SK-N-SH (cell line): ENCODE measurements around the gene AGGF1. TPM values are rescaled to one million over a fixed set of nuclear protein-coding genes. Genes with fewer than 3 reads are reported as not detected.

ENCODE experiments used
- CTCF ChIA-PET: fragments of 300-600, 350-600 bp; formaldehyde crosslinking; extraction: SDS; loops from one replicate; lab custom pipeline; 2021; lab: Yijun Ruan, JAX
- POLR2A ChIA-PET: fragments of 350-600 bp; sonication (Branson Sonifier 250); formaldehyde crosslinking; extraction: SDS; loops from one replicate; lab custom pipeline; 2020; ENCODE audit warnings: antibody characterized with exemption, inconsistent platforms; lab: Yijun Ruan, JAX
- DNase-seq: peaks from one replicate; pipeline ENCODE4 v3.0.0; 2012
- H2AFZ ChIP-seq: fragments of 200-600 bp; sonication (generic); 2 replicates; pipeline ENCODE4 v1.8.1; 2016; ENCODE audit warnings: antibody characterized with exemption, mild to moderate bottlenecking, low read depth
- H3F3A ChIP-seq: fragments of 200-600 bp; sonication (generic); replicated peaks from 2 replicates; pipeline ENCODE3; 2016; ENCODE audit warnings: antibody characterized with exemption, mild to moderate bottlenecking; ENCODE audit not compliant: insufficient read depth
- H3K27ac ChIP-seq, 2 experiments: fragments of 200-500 bp in 1 of 2; fragments of 200-600 bp in 1 of 2; sonication (Bioruptor generic) in 1 of 2; sonication (generic), shearing (Covaris generic) in 1 of 2; 2 replicates each; pipeline versions ENCODE4 v1.5.1 to v1.6.1; 2014 to 2016; ENCODE audit warnings: low read depth in 2 of 2, inconsistent platforms in 1 of 2, low read length in 1 of 2, mild to moderate bottlenecking in 1 of 2, mixed read lengths in 1 of 2
- H3K27me3 ChIP-seq: fragments of 200-600 bp; sonication (generic), shearing (Covaris generic); 2 replicates; pipeline ENCODE4 v1.6.1; 2016; ENCODE audit warnings: mixed run types; ENCODE audit not compliant: insufficient read depth
- H3K36me3 ChIP-seq, 2 experiments: fragments of 200-500 bp in 1 of 2; fragments of 200-600 bp in 1 of 2; sonication (Bioruptor generic) in 1 of 2; sonication (generic) in 1 of 2; replicated peaks in 1 of 2; 2 replicates each; pipeline versions ENCODE3 to v1.5.1; 2014 to 2016; ENCODE audit warnings: low read length in 1 of 2, mild to moderate bottlenecking in 1 of 2; ENCODE audit not compliant: insufficient read depth in 2 of 2, control insufficient read depth in 1 of 2
- H3K4me1 ChIP-seq, 2 experiments: fragments of 200-500 bp in 1 of 2; fragments of 200-600 bp in 1 of 2; sonication (Bioruptor generic) in 1 of 2; sonication (generic), shearing (Covaris generic) in 1 of 2; 2 replicates each; pipeline versions ENCODE4 v1.5.1 to v1.6.1; 2014 to 2016; ENCODE audit warnings: low read depth in 1 of 2, low read length in 1 of 2, mixed run types in 1 of 2; ENCODE audit not compliant: insufficient read depth in 2 of 2, control insufficient read depth in 1 of 2
- H3K4me2 ChIP-seq: fragments of 200-600 bp; sonication (generic), shearing (Covaris generic); 2 replicates; pipeline ENCODE4 v1.6.1; 2017; ENCODE audit warnings: mixed run types
- H3K4me3 ChIP-seq, 2 experiments: fragments of 200-500 bp in 1 of 2; fragments of 200-600 bp in 1 of 2; sonication (Bioruptor generic) in 1 of 2; sonication (generic), shearing (Covaris generic) in 1 of 2; 2 replicates each; pipeline versions ENCODE4 v1.5.1 to v1.8.1; 2014 to 2016; ENCODE audit warnings: low read depth in 2 of 2, inconsistent platforms in 1 of 2, low read length in 1 of 2, mild to moderate bottlenecking in 1 of 2, mixed read lengths in 1 of 2, moderate library complexity in 1 of 2
- H3K79me2 ChIP-seq: fragments of 200-600 bp; sonication (generic); 2 replicates; pipeline ENCODE4 v1.8.1; 2017; ENCODE audit warnings: mild to moderate bottlenecking; ENCODE audit not compliant: insufficient read depth
- H3K9ac ChIP-seq: fragments of 200-600 bp; sonication (generic); 2 replicates; pipeline ENCODE4 v1.6.1; 2017; ENCODE audit warnings: mixed run types
- H3K9me2 ChIP-seq: fragments of 200-600 bp; sonication (generic); 2 replicates; pipeline ENCODE4 v1.6.1; 2017; ENCODE audit warnings: mixed run types
- H3K9me3 ChIP-seq: fragments of 200-600 bp; sonication (generic); 2 replicates; pipeline ENCODE4 v1.6.1; 2017; ENCODE audit warnings: mixed run types, mild to moderate bottlenecking, moderate library complexity
- H4K20me1 ChIP-seq: fragments of 200-600 bp; sonication (generic); 2 replicates; pipeline ENCODE4 v1.6.1; 2017; ENCODE audit warnings: mild to moderate bottlenecking, mixed run types; ENCODE audit not compliant: insufficient read depth
- CHD2 ChIP-seq: fragments of 150-350 bp; IDR thresholded peaks from 2 replicates; pipeline ENCODE4 v1.6.1; 2018; ENCODE audit warnings: low read length; ENCODE audit not compliant: partially characterized antibody
- CTCF ChIP-seq: fragments of 200-600 bp; sonication (generic); IDR thresholded peaks from 2 replicates; pipeline ENCODE4 v1.6.1; 2017; ENCODE audit warnings: antibody characterized with exemption, mild to moderate bottlenecking, moderate library complexity
- ELF1 ChIP-seq: IDR thresholded peaks from 2 replicates; pipeline ENCODE4 v1.4.0; 2012
- EP300 ChIP-seq, 2 experiments: IDR thresholded peaks; 2 replicates each; pipeline versions ENCODE4 v1.4.0 to v1.6.1; 2012; ENCODE audit warnings: borderline replicate concordance in 1 of 2, low read depth in 1 of 2, low read length in 1 of 2
- EZH2phosphoT487 ChIP-seq: fragments of 200-600 bp; sonication (generic); IDR thresholded peaks from 2 replicates; pipeline ENCODE4 v1.6.1; 2017; ENCODE audit warnings: low read depth, mixed run types, mild to moderate bottlenecking, antibody characterized with exemption, moderate library complexity, borderline replicate concordance
- FOXJ3 ChIP-seq: sonication (generic); formaldehyde crosslinking; IDR thresholded peaks from 2 replicates; pipeline ENCODE4 v1.5.1; 2020; ENCODE audit warnings: mild to moderate bottlenecking, missing genetic modification reagents
- MAX ChIP-seq: IDR thresholded peaks from 2 replicates; pipeline ENCODE4 v1.4.0; 2012; ENCODE audit warnings: low read depth
- MXI1 ChIP-seq: IDR thresholded peaks from 2 replicates; pipeline ENCODE4 v1.6.1; 2012; ENCODE audit warnings: mild to moderate bottlenecking, low read depth, low read length, improper control_type of control experiment
- NFIC ChIP-seq: IDR thresholded peaks from 2 replicates; pipeline ENCODE4 v1.4.0; 2012; ENCODE audit warnings: borderline replicate concordance
- PBX3 ChIP-seq: IDR thresholded peaks from 2 replicates; pipeline ENCODE4; 2012
- POLR2AphosphoS5 ChIP-seq: IDR thresholded peaks from 2 replicates; pipeline ENCODE4 v1.6.1; 2012; ENCODE audit warnings: low read depth, low read length
- RAD21 ChIP-seq: IDR thresholded peaks from 2 replicates; pipeline ENCODE4 v1.6.1; 2012; ENCODE audit warnings: mild to moderate bottlenecking, low read length
- RFX5 ChIP-seq: IDR thresholded peaks from 2 replicates; pipeline ENCODE4 v1.6.1; 2012; ENCODE audit warnings: mild to moderate bottlenecking, improper control_type of control experiment, low read length
- TAF1 ChIP-seq: IDR thresholded peaks from 2 replicates; pipeline ENCODE4 v1.6.1; 2012; ENCODE audit warnings: low read depth, mild to moderate bottlenecking, low read length, moderate library complexity, borderline replicate concordance
- USF1 ChIP-seq: IDR thresholded peaks from 2 replicates; pipeline ENCODE4 v1.4.0; 2012; ENCODE audit warnings: low read depth, borderline replicate concordance
- USF2 ChIP-seq: fragments of 150-350 bp; IDR thresholded peaks from 2 replicates; pipeline ENCODE4 v1.6.1; 2017; ENCODE audit warnings: antibody characterized with exemption, low read length, low read depth, borderline replicate concordance
- YY1 ChIP-seq: IDR thresholded peaks from 2 replicates; pipeline ENCODE4 v1.4.0; 2012; ENCODE audit warnings: low read depth, mild to moderate bottlenecking
- WGBS: methylation state at CpG from one replicate; pipeline ENCODE4 v1.1.6; 2017; ENCODE audit warnings: low lambda C conversion rate; 5-methylcytosine and 5-hydroxymethylcytosine counted together
- polyA plus RNA-seq, 3 experiments: library from polyadenylated mRNA; depleted of rRNA; stranded (reverse); fragments of >200 nt; gene quantifications; 2 replicates each; pipeline ENCODE4 v1.2.3, GENCODE V29; 2012

AGGF1 gene
- polyA plus RNA-seq, 1 of the 3 experiments (the other 2 are of a cell fraction), result 9.8 TPM

- CTCF ChIA-PET, result interaction anchor here (0.9 to 3.1 kb wide), 6 partner anchors 9 to 431 kb away, joined by 4 to 46 read pairs (median 4); no protein-coding TSS in a partner anchor
- peak; percentile 88 for DNase-seq
- peak overlapping the region; percentile 66 to 69 for H3K4me3 ChIP-seq
- H3K79me2 ChIP-seq, result no peaks in the 10 kb centered on the region
- POLR2A ChIA-PET, result interaction anchor here (0.9 to 2.9 kb wide), 3 partner anchors 9 to 406 kb away, joined by 5 to 20 read pairs (median 8); partner anchors contain the start of genes AGGF1 and WDR41
- H3K9me3 ChIP-seq, result no peaks in the 10 kb centered on the region
- no peaks in the 10 kb centered on the region for H4K20me1 ChIP-seq
- H3K4me2 ChIP-seq, result peak overlapping the region; percentile 83
- H2AFZ ChIP-seq, result peak overlapping the region; percentile 86
- H3K27me3 ChIP-seq, result no peaks in the 10 kb centered on the region
- peaks cover 0 to 10% of the 10 kb centered on the region in 2 experiments; a peak in 2 of 4 replicates for H3K4me1 ChIP-seq
- peak overlapping the region; percentile 71; the same call in 1 of the 2 replicates for H3K9ac ChIP-seq
- 2% methylated on average over 6 of the region's 6 CpGs for WGBS
- H3K9me2 ChIP-seq, result no peaks in the 10 kb centered on the region
- peak overlapping the region; percentile 68 to 94 for H3K27ac ChIP-seq
- peaks cover 7% of the 10 kb centered on the region for H3F3A ChIP-seq
- H3K36me3 ChIP-seq, result peaks cover 4 to 6% of the 10 kb centered on the region in 2 experiments
- TF ChIP-seq NFIC (no peak), RFX5 (no peak), TAF1 (no peak), YY1 (no peak), EZH2phosphoT487 (no peak), EP300 (IDR thresholded peaks at IDR 0.05; ENCODE audit: borderline replicate concordance in 1 of 2, low read depth in 1 of 2, low read length in 1 of 2) (no peak), MXI1 (no peak), ELF1 (no peak), USF1 (no peak), PBX3 (no peak)
Measured at GRCh38 chr5:77086368-77086688, 56.1 kb downstream of the AGGF1 start.

GRCh38 chr5:77086689-77087483 is 56.7 kb downstream of the AGGF1 start, which contains the start of gene ZBED3:
TSS of gene ZBED3 (minus strand) at chr5:77087285. CDS start at chr5:77077878, 9,407 bp downstream.
- 1% methylated on average over 35 of the region's 63 CpGs for WGBS
- peak within 1 kb of the TSS; percentile 86 for H2AFZ ChIP-seq
- H3K27me3 ChIP-seq, result no peaks in the 10 kb centered on the region
- H3K4me2 ChIP-seq, result peak within 1 kb of the TSS; percentile 83
- peak within 1 kb of the TSS; percentile 66 to 69 for H3K4me3 ChIP-seq
- H3K9me2 ChIP-seq, result no peaks in the 10 kb centered on the region
- peak within 1 kb of the TSS; percentile 68 to 94 for H3K27ac ChIP-seq
- no peaks in the 10 kb centered on the region for H4K20me1 ChIP-seq
- peaks cover 0 to 10% of the 10 kb centered on the region in 2 experiments; a peak in 2 of 4 replicates for H3K4me1 ChIP-seq
- ChIA-PET POLR2A (interaction anchor here (0.9 to 2.9 kb wide), 3 partner anchors 9 to 405 kb away, joined by 5 to 20 read pairs (median 8); partner anchors contain the start of genes AGGF1 and WDR41), CTCF (interaction anchor here (0.9 to 3.1 kb wide), 7 partner anchors 9 to 430 kb away, joined by 3 to 46 read pairs (median 4); no protein-coding TSS in a partner anchor)
- peaks cover 4 to 6% of the 10 kb centered on the region in 2 experiments for H3K36me3 ChIP-seq
- no peaks in the 10 kb centered on the region for H3K9me3 ChIP-seq
- DNase-seq, result peak; percentile 86
- H3K9ac ChIP-seq, result peak within 1 kb of the TSS; percentile 71
- H3K79me2 ChIP-seq, result no peaks in the 10 kb centered on the region
- peaks cover 7% of the 10 kb centered on the region for H3F3A ChIP-seq
- TF ChIP-seq TAF1 (peak; percentile 43; the same call in 1 of the 2 replicates), FOXJ3 (CRISPR knock-in tag) (0 out of 2 replicates have a peak, but pooled peaks have one; percentile 35), CTCF (peak; percentile 26), YY1 (0 out of 2 replicates have a peak, but pooled peaks have one; percentile 62), ELF1 (no peak), POLR2AphosphoS5 (peak; percentile 34), MAX (peak; percentile 94), RAD21 (peak; percentile 31; the same call in 1 of the 2 replicates), USF1 (peak; percentile 84), CHD2 (peak; percentile 5), MXI1 (no peak; the same call in 1 of the 2 replicates), EZH2phosphoT487 (no peak), RFX5 (0 out of 2 replicates have a peak, but pooled peaks have one; percentile 34), USF2 (peak; percentile 49)
